Measurements from ENCODE around the gene ZCCHC10. TPM values are rescaled to one million over a fixed set of nuclear protein-coding genes. Genes with fewer than 3 reads are reported as not detected.
"Not testable (repeated sequence)": the region's sequence is repeated elsewhere in the genome, so short reads cannot be mapped to it uniquely, and the experiment has no call there.

Gene ZCCHC10
- total RNA-seq, 2 experiments from 2014 or later = 23.5 to 27.0 TPM

GRCh38 chr5:132963171-132964104 lies 62.9 kb downstream of the ZCCHC10 start, which contains the start of gene AFF4:
AFF4 (minus strand) TSS chr5:132963634; CDS start chr5:132937189, 26,445 bp downstream.
- Mint-ChIP-seq H3K36me3 (ENCODE audit: low read depth) (peaks cover 4% of the 10 kb centered on the region), H3K4me1 (ENCODE audit: low read depth) (peaks cover 33% of the 10 kb centered on the region), H3K9me3 (no peaks in the 10 kb centered on the region), H3K27ac (peak within 1 kb of the TSS; percentile 97), H3K4me3 (peak within 1 kb of the TSS; percentile 95), H3K27me3 (ENCODE audit: low read depth) (no peaks in the 10 kb centered on the region)
- intact Hi-C loops (cut with micrococcal nuclease) = loop anchor here (1.0 to 5.0 kb wide), 4 partner anchors 63 to 556 kb away; partner anchors contain the start of genes GDF9, UQCRQ and ZCCHC10
- DNase-seq = peak; percentile 86
- CTCF ChIA-PET = interaction anchor here (0.5 kb wide), 1 partner anchor 15 kb away, joined by 5 read pairs; no protein-coding TSS in a partner anchor

- H3K27ac Mint-ChIP-seq = peak overlapping the region; percentile 97
- peak; percentile 50 for DNase-seq
- CTCF ChIA-PET = no interaction called here
- H3K4me3 Mint-ChIP-seq = peak overlapping the region; percentile 95
- H3K9me3 Mint-ChIP-seq = no peaks in the 10 kb centered on the region
- H3K27me3 Mint-ChIP-seq (ENCODE audit: low read depth) = no peaks in the 10 kb centered on the region
- peaks cover 6% of the 10 kb centered on the region for H3K36me3 Mint-ChIP-seq (ENCODE audit: low read depth)
- peaks cover 36% of the 10 kb centered on the region for H3K4me1 Mint-ChIP-seq (ENCODE audit: low read depth)
- intact Hi-C loops (cut with micrococcal nuclease) = loop anchor here (1.0 to 5.0 kb wide), 4 partner anchors 64 to 555 kb away; partner anchors contain the start of genes GDF9, UQCRQ and ZCCHC10
These were observed 63.8 kb downstream of the ZCCHC10 start for GRCh38 chr5:132962429-132963021.

GRCh38 chr5:132961887-132962286 lies 64.5 kb downstream of the ZCCHC10 start:
- intact Hi-C loops (cut with micrococcal nuclease) = loop anchor here (5.0 kb wide), 1 partner anchor 555 kb away; no protein-coding TSS in a partner anchor
- Mint-ChIP-seq H3K36me3 (ENCODE audit: low read depth) (peaks cover 6% of the 10 kb centered on the region), H3K4me1 (ENCODE audit: low read depth) (peaks cover 36% of the 10 kb centered on the region), H3K27me3 (ENCODE audit: low read depth) (no peaks in the 10 kb centered on the region), H3K27ac (peak overlapping the region; percentile 97), H3K9me3 (no peaks in the 10 kb centered on the region), H3K4me3 (peak overlapping the region; percentile 95)
- CTCF ChIA-PET = interaction anchor here (1.0 kb wide), 1 partner anchor 141 kb away, joined by 3 read pairs; no protein-coding TSS in a partner anchor
- DNase-seq = peak; percentile 18

- CTCF ChIA-PET = interaction anchor here (1.0 kb wide), 1 partner anchor 141 kb away, joined by 3 read pairs; no protein-coding TSS in a partner anchor
- not testable (repeated sequence) for H3K36me3 Mint-ChIP-seq (ENCODE audit: low read depth); H3K27me3 Mint-ChIP-seq (ENCODE audit: low read depth); H3K9me3 Mint-ChIP-seq; DNase-seq
- H3K27ac Mint-ChIP-seq = peak overlapping the region; percentile 13
- H3K4me3 Mint-ChIP-seq = peak overlapping the region; percentile 95
- intact Hi-C loops (cut with micrococcal nuclease) = loop anchor here (5.0 kb wide), 1 partner anchor 554 kb away; no protein-coding TSS in a partner anchor
- H3K4me1 Mint-ChIP-seq (ENCODE audit: low read depth) = peaks cover 40% of the 10 kb centered on the region
These were observed 65.1 kb downstream of the ZCCHC10 start for GRCh38 chr5:132961123-132961815.

GRCh38 chr5:132956166-132956799 lies 70.1 kb downstream of the ZCCHC10 start:
- CTCF ChIA-PET; H3K27me3 Mint-ChIP-seq (ENCODE audit: low read depth); H3K4me3 Mint-ChIP-seq; H3K9me3 Mint-ChIP-seq; H3K27ac Mint-ChIP-seq; intact Hi-C loops (cut with micrococcal nuclease); DNase-seq: not testable (repeated sequence)
- H3K36me3 Mint-ChIP-seq (ENCODE audit: low read depth) = peaks cover 11% of the 10 kb centered on the region
- H3K4me1 Mint-ChIP-seq (ENCODE audit: low read depth) = peaks cover 58% of the 10 kb centered on the region

- Mint-ChIP-seq H3K9me3 (no peaks in the 10 kb centered on the region), H3K36me3 (ENCODE audit: low read depth) (peaks cover 15% of the 10 kb centered on the region), H3K27me3 (ENCODE audit: low read depth) (no peaks in the 10 kb centered on the region), H3K4me3 (no peak overlapping the region), H3K4me1 (ENCODE audit: low read depth) (peaks cover 49% of the 10 kb centered on the region), H3K27ac (no peak overlapping the region)
- no peak for DNase-seq
- intact Hi-C loops (cut with micrococcal nuclease) = no loop called here
- CTCF ChIA-PET = interaction anchor here (0.6 to 0.8 kb wide), 2 partner anchors 121 to 454 kb away, joined by 3 to 5 read pairs; no protein-coding TSS in a partner anchor
These were observed 72.6 kb downstream of the ZCCHC10 start for GRCh38 chr5:132953710-132954109.

- Mint-ChIP-seq H3K4me3 (no peak overlapping the region), H3K27ac (no peak overlapping the region), H3K36me3 (ENCODE audit: low read depth) (peaks cover 11% of the 10 kb centered on the region), H3K27me3 (ENCODE audit: low read depth) (no peaks in the 10 kb centered on the region), H3K4me1 (ENCODE audit: low read depth) (peaks cover 51% of the 10 kb centered on the region), H3K9me3 (no peaks in the 10 kb centered on the region)
- intact Hi-C loops (cut with micrococcal nuclease) = no loop called here
- DNase-seq = no peak
- CTCF ChIA-PET = no interaction called here
These were observed 73.5 kb downstream of the ZCCHC10 start for GRCh38 chr5:132952829-132953228.

GRCh38 chr5:132951897-132952296 lies 74.5 kb downstream of the ZCCHC10 start:
- Mint-ChIP-seq H3K27me3 (ENCODE audit: low read depth) (no peaks in the 10 kb centered on the region), H3K4me1 (ENCODE audit: low read depth) (peaks cover 55% of the 10 kb centered on the region), H3K9me3 (no peaks in the 10 kb centered on the region), H3K27ac (no peak overlapping the region), H3K36me3 (ENCODE audit: low read depth) (peaks cover 11% of the 10 kb centered on the region), H3K4me3 (no peak overlapping the region)
- intact Hi-C loops (cut with micrococcal nuclease) = no loop called here
- CTCF ChIA-PET = no interaction called here
- DNase-seq = no peak

- no peak overlapping the region for H3K4me3 Mint-ChIP-seq
- peaks cover 53% of the 10 kb centered on the region for H3K4me1 Mint-ChIP-seq (ENCODE audit: low read depth)
- CTCF ChIA-PET = no interaction called here
- intact Hi-C loops (cut with micrococcal nuclease) = no loop called here
- DNase-seq = no peak
- H3K36me3 Mint-ChIP-seq (ENCODE audit: low read depth) = peaks cover 5% of the 10 kb centered on the region
- H3K27me3 Mint-ChIP-seq (ENCODE audit: low read depth) = no peaks in the 10 kb centered on the region
- H3K9me3 Mint-ChIP-seq = no peaks in the 10 kb centered on the region
- H3K27ac Mint-ChIP-seq = no peak overlapping the region
These were observed 77.2 kb downstream of the ZCCHC10 start for GRCh38 chr5:132949136-132949535.

- peaks cover 47% of the 10 kb centered on the region for H3K4me1 Mint-ChIP-seq (ENCODE audit: low read depth)
- intact Hi-C loops (cut with micrococcal nuclease) = no loop called here
- no peaks in the 10 kb centered on the region for H3K9me3 Mint-ChIP-seq
- H3K27ac Mint-ChIP-seq = no peak overlapping the region
- DNase-seq = no peak
- no peak overlapping the region for H3K4me3 Mint-ChIP-seq
- CTCF ChIA-PET = no interaction called here
- no peaks in the 10 kb centered on the region for H3K27me3 Mint-ChIP-seq (ENCODE audit: low read depth)
- H3K36me3 Mint-ChIP-seq (ENCODE audit: low read depth) = peaks cover 5% of the 10 kb centered on the region
These were observed 78.7 kb downstream of the ZCCHC10 start for GRCh38 chr5:132947671-132948070.

All from activated naive CD4-positive, alpha-beta T cell treated with anti-CD3 and anti-CD28 coated beads for 36 hours (primary cell).